BLaER1 (cell line): ENCODE data around the gene EPHA6.
"Not testable (repeated sequence)": the region's sequence is repeated elsewhere in the genome, so short reads cannot be mapped to it uniquely, and the experiment has no call there.

ENCODE experiments used
- H3K27ac ChIP-seq: shearing (Covaris generic); formaldehyde crosslinking; 2 replicates; pipeline ENCODE4 v1.8.1; 2022
- H3K27me3 ChIP-seq: shearing (Covaris generic); formaldehyde crosslinking; 2 replicates; pipeline ENCODE4 v1.8.1; 2022
- H3K36me3 ChIP-seq: shearing (Covaris generic); formaldehyde crosslinking; 2 replicates; pipeline ENCODE4 v1.8.1; 2022
- H3K4me1 ChIP-seq: shearing (Covaris generic); formaldehyde crosslinking; 2 replicates; pipeline ENCODE4 v1.8.1; 2022
- H3K4me2 ChIP-seq: shearing (Covaris generic); formaldehyde crosslinking; 2 replicates; pipeline ENCODE4 v1.8.1; 2022
- H3K4me3 ChIP-seq: shearing (Covaris generic); formaldehyde crosslinking; 2 replicates; pipeline ENCODE4 v1.8.1; 2022
- H3K9ac ChIP-seq: shearing (Covaris generic); formaldehyde crosslinking; 2 replicates; pipeline ENCODE4 v1.8.1; 2022
- H3K9me3 ChIP-seq: shearing (Covaris generic); formaldehyde crosslinking; 2 replicates; pipeline ENCODE4 v1.8.1; 2022
- H4K20me1 ChIP-seq: shearing (Covaris generic); formaldehyde crosslinking; 2 replicates; pipeline ENCODE4 v1.8.1; 2022
- Cebpa-rat ChIP-seq: shearing (Covaris generic); IDR thresholded peaks from 2 replicates; pipeline ENCODE4 v1.8.1; 2022

Gene EPHA6

DNA sequence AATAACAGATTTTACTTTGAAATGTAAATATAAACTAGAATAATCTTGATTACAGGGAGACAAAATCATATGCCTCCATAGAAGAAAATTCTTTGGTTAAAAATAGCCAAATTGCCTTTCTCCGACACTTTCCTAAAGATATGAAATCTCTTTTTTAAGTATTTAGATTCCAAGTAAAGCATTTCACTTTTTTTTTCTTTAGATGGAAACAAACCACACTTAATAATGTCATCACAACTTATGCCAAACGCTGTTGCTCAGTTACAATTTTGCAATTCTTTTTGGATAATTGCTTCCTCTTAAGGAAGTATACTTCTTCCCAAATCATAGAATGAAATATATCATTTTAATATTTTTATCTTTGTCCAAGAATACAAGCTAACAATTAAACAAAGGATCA lies 656.1 kb downstream of the EPHA6 start:
- H3K27me3 ChIP-seq: no peaks in the 10 kb centered on the region
- no peak overlapping the region for H3K9ac ChIP-seq
- H3K4me1 ChIP-seq: peaks cover 15% of the 10 kb centered on the region
- no peak overlapping the region for H3K27ac ChIP-seq
- H3K4me2 ChIP-seq: no peak overlapping the region
- H3K9me3 ChIP-seq: no peaks in the 10 kb centered on the region
- no peak overlapping the region for H3K4me3 ChIP-seq
- H3K36me3 ChIP-seq: no peaks in the 10 kb centered on the region
- TF ChIP-seq Cebpa-rat: no peak
- no peaks in the 10 kb centered on the region for H4K20me1 ChIP-seq

DNA sequence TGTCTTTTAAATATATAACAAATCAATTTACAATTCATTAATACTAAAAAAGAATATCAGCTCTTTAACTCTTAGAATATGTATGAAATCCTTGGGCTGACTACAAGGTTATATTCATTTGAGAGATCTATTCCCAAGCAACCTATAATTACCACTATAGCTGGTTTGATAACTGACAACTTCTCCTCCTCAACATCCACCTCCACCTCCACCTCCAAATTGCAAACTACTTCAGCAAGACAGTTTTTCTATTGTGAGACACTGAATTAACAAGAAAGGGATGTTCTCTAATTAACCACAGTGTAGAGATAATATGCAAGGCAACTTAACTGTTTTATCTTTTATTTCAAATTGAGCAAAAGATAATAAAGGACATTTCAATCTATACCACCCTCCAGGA lies 665.3 kb downstream of the EPHA6 start:
- H3K36me3 ChIP-seq: no peaks in the 10 kb centered on the region
- no peak overlapping the region for H3K9ac ChIP-seq
- no peak overlapping the region for H3K4me3 ChIP-seq
- no peaks in the 10 kb centered on the region for H4K20me1 ChIP-seq
- H3K27me3 ChIP-seq: no peaks in the 10 kb centered on the region
- 0 out of 2 replicates have a peak, but pooled peaks cover 7% of the 10 kb centered on the region for H3K9me3 ChIP-seq
- TF ChIP-seq Cebpa-rat: no peak
- H3K4me1 ChIP-seq: no peaks in the 10 kb centered on the region
- H3K27ac ChIP-seq: no peak overlapping the region
- no peak overlapping the region for H3K4me2 ChIP-seq

DNA sequence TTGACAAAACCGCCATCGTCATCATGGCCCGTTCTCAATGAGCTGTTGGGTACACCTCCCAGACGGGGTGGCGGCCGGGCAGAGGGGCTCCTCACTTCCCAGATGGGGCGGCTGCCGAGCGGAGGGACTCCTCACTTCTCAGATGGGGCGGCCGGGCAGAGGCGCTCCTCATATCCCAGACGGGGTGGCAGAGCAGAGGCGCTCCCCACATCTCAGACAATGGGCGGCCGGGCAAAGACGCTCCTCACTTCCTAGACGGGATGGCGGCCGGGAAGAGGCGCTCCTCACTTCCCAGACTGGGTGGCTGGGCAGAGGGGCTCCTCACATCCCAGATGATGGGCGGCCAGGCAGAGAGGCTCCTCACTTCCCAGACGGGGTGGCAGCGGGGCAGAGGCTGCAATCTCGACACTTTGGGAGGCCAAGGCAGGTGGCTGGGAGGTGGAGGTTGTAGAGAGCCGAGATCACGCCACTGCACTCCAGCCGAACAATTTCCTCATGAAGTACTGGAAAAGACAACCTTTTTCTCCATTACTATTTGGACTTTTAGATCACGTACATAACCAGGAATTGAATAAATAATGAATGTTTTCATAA lies 666.4 kb downstream of the EPHA6 start:
- H3K9me3 ChIP-seq, H3K27me3 ChIP-seq, H3K4me2 ChIP-seq, H3K4me1 ChIP-seq, H4K20me1 ChIP-seq, H3K27ac ChIP-seq, H3K9ac ChIP-seq, H3K36me3 ChIP-seq, H3K4me3 ChIP-seq: not testable (repeated sequence)

DNA sequence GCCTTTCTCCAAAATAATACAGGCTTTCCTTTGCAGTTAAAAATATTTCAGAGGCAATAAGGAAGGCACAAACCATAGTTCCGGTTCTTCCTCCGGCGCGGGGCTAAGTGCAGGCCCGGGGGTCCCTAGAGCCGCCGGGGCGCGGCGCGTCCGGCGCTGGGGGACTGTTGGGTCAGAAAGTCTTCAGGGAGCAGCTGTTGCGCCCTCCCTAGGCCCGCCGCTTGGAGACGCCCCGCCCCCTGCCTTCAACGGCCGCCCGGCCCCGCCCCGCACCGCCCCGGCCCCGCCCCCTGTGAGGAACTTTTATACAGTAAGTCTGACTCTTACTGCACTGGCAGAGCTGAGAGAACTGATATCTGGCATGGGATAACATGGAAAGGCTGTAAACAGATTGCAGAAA lies 667.0 kb downstream of the EPHA6 start:
- no peaks in the 10 kb centered on the region for H3K27me3 ChIP-seq
- no peaks in the 10 kb centered on the region for H3K36me3 ChIP-seq
- H3K4me2 ChIP-seq: no peak overlapping the region
- H3K4me3 ChIP-seq: no peak overlapping the region
- no peaks in the 10 kb centered on the region for H3K4me1 ChIP-seq
- H3K9me3 ChIP-seq: 0 out of 2 replicates have a peak, but pooled peaks cover 7% of the 10 kb centered on the region
- TF ChIP-seq Cebpa-rat: no peak
- no peak overlapping the region for H3K9ac ChIP-seq
- no peak overlapping the region for H3K27ac ChIP-seq
- H4K20me1 ChIP-seq: no peaks in the 10 kb centered on the region

DNA sequence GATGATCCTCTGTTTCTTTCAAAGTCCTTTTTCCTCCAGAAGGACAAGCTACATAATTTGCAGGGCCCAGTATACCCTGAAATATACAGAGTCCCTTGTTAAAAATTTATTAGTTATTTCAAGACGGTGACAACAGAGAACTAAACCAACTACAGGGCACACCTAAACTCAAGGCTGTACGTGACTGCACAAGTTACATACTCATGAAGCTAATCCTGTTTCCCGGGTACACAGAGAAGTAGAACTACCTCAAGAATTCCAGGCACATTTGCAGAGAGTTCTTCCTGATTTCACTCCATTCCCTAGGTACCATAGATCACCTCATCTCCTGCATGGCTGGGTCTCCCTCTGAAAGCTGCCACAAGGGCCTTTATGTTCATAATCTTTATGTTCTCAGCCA lies 670.8 kb downstream of the EPHA6 start:
- no peaks in the 10 kb centered on the region for H3K4me1 ChIP-seq
- no peaks in the 10 kb centered on the region for H4K20me1 ChIP-seq
- no peak overlapping the region for H3K4me3 ChIP-seq
- H3K4me2 ChIP-seq: no peak overlapping the region
- H3K27me3 ChIP-seq: no peaks in the 10 kb centered on the region
- no peaks in the 10 kb centered on the region for H3K36me3 ChIP-seq
- no peak overlapping the region for H3K27ac ChIP-seq
- no peak for TF ChIP-seq Cebpa-rat
- H3K9ac ChIP-seq: no peak overlapping the region
- 0 out of 2 replicates have a peak, but pooled peaks cover 7% of the 10 kb centered on the region for H3K9me3 ChIP-seq

DNA sequence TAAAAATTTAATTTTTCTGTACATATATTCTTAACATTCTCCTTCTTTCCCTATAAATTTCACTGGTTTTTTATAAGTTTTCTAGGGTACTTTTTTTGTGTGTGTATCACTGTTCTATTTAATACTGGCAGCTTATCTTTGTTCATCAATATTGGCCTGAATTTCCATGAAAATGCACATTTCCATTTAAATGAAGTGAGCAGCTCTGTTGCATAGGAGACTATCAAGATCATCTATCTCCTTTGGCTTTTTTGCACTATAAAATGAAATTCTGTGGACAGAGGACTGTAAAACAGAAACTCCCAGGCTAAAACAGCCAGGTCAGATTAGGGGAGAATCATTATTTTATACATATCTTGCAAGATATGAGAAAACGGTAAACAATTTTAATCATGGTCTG lies 673.2 kb downstream of the EPHA6 start:
- no peaks in the 10 kb centered on the region for H3K36me3 ChIP-seq
- no peaks in the 10 kb centered on the region for H4K20me1 ChIP-seq
- no peak overlapping the region for H3K9ac ChIP-seq
- H3K4me1 ChIP-seq: no peaks in the 10 kb centered on the region
- no peaks in the 10 kb centered on the region for H3K9me3 ChIP-seq
- H3K27me3 ChIP-seq: no peaks in the 10 kb centered on the region
- H3K4me2 ChIP-seq: no peak overlapping the region
- no peak for TF ChIP-seq Cebpa-rat
- no peak overlapping the region for H3K4me3 ChIP-seq
- no peak overlapping the region for H3K27ac ChIP-seq

DNA sequence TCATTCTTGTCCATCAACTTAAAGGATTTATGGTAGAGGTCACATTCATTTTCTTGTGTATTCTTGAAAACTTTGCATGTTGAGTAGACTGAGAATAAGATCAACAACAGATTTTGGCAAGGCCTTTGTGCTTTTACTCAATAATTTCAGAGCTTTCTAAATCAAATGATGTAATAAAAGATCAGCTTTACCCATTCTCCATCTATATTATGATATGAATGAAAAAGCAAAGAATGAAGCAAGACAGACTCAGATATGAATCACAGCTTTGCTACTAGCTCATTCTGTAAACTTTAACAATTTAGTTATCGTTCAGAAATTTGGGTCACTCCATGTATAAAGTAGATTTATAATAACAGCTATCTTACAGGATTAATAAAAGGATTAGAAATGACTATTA lies 674.3 kb downstream of the EPHA6 start:
- H3K4me3 ChIP-seq: no peak overlapping the region
- H3K9me3 ChIP-seq: no peaks in the 10 kb centered on the region
- no peaks in the 10 kb centered on the region for H3K36me3 ChIP-seq
- no peak overlapping the region for H3K4me2 ChIP-seq
- TF ChIP-seq Cebpa-rat: no peak
- no peaks in the 10 kb centered on the region for H4K20me1 ChIP-seq
- H3K27me3 ChIP-seq: no peaks in the 10 kb centered on the region
- H3K4me1 ChIP-seq: no peaks in the 10 kb centered on the region
- H3K9ac ChIP-seq: no peak overlapping the region
- H3K27ac ChIP-seq: no peak overlapping the region

DNA sequence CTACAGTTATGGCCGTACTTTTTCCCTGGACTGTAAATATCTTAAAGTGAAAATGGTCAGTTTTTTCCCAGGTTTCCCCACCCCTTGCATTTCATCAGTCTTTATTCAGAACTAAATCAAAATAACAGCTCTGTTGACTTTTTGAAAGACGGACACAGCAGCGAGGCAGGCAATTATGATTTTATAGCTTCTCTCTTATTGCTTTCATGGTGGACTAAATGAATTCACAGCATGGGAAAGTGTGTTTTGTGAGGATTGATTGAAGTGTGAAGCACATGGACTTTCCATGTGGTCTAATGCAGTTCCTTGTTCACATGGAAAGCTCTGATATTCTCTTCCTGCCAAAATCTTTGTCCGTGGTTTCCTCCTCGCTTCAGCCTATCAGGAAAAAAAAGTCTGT lies 681.5 kb downstream of the EPHA6 start:
- H3K4me1 ChIP-seq: no peaks in the 10 kb centered on the region
- H3K36me3 ChIP-seq: no peaks in the 10 kb centered on the region
- no peak for TF ChIP-seq Cebpa-rat
- H3K9me3 ChIP-seq: no peaks in the 10 kb centered on the region
- peaks cover 3% of the 10 kb centered on the region; the same call in 1 of the 2 replicates for H3K27me3 ChIP-seq
- H4K20me1 ChIP-seq: no peaks in the 10 kb centered on the region
- H3K27ac ChIP-seq: no peak overlapping the region
- no peak overlapping the region for H3K9ac ChIP-seq
- no peak overlapping the region for H3K4me2 ChIP-seq
- H3K4me3 ChIP-seq: no peak overlapping the region

DNA sequence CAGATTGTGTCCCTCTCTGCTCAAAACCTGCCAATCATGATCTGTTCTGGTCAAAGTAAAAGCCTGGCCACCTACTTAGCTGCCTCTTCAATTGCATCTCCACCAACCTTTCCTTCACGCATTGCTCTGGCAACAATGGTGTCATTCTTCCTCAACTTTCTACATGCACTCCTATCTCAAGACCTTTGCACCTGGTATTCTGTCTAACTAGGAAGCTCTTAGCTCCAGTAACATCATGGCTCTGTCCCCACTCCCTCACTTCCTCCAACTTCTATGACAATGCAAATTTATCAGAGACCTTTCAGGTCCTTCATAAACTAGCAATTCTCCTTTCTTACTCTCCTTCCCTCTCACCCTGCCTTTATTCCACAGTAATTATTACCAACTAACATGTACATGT lies 682.7 kb downstream of the EPHA6 start:
- Histone ChIP-seq H3K27ac (no peak overlapping the region), H3K4me2 (no peak overlapping the region), H4K20me1 (no peaks in the 10 kb centered on the region), H3K27me3 (peaks cover 3% of the 10 kb centered on the region; the same call in 1 of the 2 replicates), H3K9ac (no peak overlapping the region), H3K4me3 (no peak overlapping the region), H3K9me3 (no peaks in the 10 kb centered on the region), H3K4me1 (no peaks in the 10 kb centered on the region), H3K36me3 (no peaks in the 10 kb centered on the region)
- no peak for TF ChIP-seq Cebpa-rat

DNA sequence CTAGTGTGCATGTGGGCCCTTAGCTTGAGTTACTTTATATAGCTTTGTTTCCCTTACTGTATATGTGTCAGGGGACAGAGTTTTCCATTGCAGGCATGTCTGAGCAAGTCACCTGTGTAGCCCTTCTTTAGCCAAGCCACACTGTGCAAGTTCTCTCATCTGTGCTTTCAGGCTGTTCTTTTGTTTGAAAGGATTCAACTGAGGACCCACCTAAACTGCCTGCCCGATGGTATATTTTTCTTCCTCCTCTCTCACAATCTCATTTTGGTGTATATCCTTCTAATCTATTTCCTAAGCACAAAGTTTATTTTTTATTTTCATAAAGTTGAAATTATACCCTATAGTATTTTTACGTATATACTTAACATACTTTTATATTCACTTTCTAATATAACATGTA lies 690.1 kb downstream of the EPHA6 start:
- Histone ChIP-seq H3K4me1 (no peaks in the 10 kb centered on the region), H3K4me2 (no peak overlapping the region), H3K27me3 (no peaks in the 10 kb centered on the region), H3K9me3 (peaks cover 7% of the 10 kb centered on the region), H3K27ac (no peak overlapping the region), H4K20me1 (no peaks in the 10 kb centered on the region), H3K9ac (no peak overlapping the region), H3K4me3 (no peak overlapping the region), H3K36me3 (no peaks in the 10 kb centered on the region)
- TF ChIP-seq Cebpa-rat: no peak

DNA sequence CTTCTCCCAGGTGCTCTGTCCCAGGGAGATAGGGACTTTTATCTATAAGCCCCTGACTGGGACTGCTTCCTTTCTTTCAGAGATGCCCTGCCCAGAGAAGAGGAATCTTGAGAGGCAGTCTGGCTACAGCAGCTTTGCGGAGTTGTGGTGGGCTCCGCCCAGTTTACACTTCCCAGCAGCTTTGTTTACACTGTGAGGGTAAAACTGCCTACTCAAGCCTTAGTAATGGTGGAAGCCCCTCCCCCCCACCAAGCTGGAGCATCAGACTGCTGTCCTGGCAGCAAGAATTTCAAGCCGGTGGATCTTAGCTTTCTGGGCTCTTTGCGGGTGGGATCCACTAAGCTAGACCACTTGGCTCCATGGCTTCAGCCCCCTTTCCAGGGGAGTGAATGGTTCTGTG lies 696.4 kb downstream of the EPHA6 start:
- Histone ChIP-seq H3K27me3 (no peaks in the 10 kb centered on the region), H3K9ac (no peak overlapping the region), H3K27ac (no peak overlapping the region), H4K20me1 (no peaks in the 10 kb centered on the region), H3K4me2 (no peak overlapping the region), H3K9me3 (no peaks in the 10 kb centered on the region), H3K36me3 (no peaks in the 10 kb centered on the region), H3K4me1 (no peaks in the 10 kb centered on the region), H3K4me3 (no peak overlapping the region)
- no peak for TF ChIP-seq Cebpa-rat
